NCI-H446 (cell line): ENCODE results near the gene KCMF1.
A peak's percentile ranks its signal among the peaks of the same experiment; 100 is the strongest.
"Not testable (repeated sequence)": the region's sequence is repeated elsewhere in the genome, so short reads cannot be mapped to it uniquely, and the experiment has no call there.

Experiments used
- DNase-seq, 2 experiments: peaks; one replicate each; lab custom pipeline; 2025; lab: John Stamatoyannopoulos, UW

KCMF1 gene

GRCh38 chr2:84970868-84971509 lies at the start of gene KCMF1:
TSS of gene KCMF1 (plus strand) at chr2:84971161. CDS start at chr2:84971452, 291 bp downstream.
- DNase-seq = peak; percentile 15 to 60

DNA sequence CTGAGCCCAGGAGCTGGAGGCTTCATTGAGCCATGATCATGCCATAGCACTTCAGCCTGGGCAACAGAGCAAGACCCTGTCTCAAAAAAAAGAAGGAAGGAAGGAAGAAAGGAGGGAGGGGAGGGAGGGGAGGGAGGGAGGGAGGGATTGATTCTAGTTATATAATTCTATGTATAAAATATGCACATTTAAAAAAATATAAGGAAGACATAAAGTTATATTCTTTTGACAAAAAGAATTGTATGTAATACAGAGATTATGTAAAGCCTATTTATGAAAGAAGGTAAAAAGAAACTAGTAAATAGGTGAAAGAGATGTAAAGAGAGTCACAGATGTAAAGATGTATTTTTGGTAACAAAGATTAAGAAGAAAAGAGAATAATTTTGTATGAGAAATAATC lies 48.0 kb upstream of the KCMF1 start:
- no peak for DNase-seq

DNA sequence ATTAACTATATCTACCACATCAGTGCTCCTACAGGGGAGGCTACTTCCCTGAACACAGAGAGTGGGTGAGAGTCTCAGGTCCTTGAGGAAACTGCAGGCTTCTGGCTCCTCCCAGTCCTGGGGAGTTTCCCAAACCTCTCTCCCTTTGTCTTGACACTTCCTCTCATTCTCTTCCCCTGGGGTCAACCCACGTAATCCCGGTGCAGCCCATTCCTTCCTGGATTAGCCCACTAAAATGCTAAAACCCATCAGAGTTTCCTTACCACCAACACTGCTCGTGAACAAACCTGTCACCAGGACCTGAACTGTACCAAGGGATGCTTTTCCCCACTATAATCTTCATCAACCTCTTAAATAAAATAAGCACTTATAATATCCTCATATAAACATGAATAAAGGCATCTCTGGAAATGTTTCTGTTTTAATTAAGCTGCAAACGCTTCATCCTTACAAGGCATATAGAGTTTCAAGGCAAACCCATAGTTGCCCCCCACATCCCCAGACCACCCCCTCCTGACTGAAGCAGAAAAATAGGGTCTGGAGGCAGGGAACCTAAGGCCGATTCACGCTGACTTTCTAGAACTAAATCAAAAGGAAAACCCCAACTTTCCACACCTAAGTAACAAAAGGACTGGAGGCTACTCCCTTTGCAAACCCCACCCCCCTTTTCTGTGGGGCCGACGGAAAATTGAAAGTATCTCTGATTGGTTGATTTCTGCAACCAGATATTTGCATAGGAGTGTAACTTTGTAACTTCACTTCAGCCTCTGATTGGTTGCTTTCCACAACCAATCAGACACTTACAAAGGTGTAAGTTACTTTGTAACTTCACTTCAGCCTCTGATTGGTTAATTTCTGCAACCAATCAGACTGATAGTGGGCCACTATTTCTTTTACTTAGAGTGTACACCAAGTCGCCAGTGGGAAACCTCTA lies 46.5 kb upstream of the KCMF1 start:
- DNase-seq = no peak

DNA sequence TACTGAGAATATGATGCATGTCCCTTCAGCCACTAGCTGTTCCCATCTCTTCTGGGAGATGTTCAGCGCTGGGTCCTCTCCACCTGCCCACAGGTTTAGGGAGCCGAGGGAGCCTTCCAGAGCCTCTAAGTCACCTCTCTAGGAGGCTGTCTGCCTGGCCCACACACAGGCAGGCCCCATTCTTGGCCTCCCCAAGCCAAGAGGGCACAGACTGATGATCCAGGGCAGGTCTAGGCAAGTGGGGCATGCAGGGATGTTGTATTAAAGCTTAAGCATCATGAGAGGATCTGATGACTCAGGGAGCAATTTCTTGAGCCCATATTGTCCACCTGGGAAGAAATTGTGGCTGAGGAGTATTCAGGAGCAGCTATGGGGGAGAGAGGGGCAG lies 45.6 kb upstream of the KCMF1 start:
- DNase-seq = no peak

DNA sequence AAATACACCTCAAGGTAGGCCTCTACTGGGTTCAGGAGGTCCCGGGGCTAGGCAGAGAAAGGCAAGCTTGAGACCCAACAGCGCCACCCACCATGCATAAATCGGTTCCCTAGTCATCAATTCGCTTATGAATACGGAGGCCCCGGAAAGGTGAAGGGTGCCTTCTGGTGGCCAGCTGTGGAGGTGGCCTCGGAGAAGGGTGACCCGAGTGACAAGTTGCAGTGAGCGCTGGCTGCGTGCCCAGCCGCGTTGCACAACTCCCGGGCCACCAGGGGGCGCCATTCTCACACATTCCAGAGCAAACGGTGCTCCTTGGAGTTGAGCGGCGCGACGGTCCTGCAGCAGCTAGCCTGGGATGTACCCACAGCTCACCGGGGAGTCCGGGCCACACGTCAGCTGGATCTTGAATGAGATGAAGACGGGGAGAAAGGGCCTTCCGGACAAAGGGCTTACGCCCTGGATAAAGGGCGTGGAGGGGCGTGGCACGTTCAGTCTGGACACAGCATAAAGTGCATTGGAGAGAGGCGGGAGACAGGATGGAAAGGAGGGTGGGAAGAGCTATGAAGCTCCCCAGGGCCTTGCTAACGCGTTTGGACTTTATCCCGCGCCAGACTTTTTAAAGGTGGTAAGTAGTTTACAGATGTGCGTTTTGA lies 45.1 kb upstream of the KCMF1 start:
- DNase-seq = peak; percentile 39 to 86

DNA sequence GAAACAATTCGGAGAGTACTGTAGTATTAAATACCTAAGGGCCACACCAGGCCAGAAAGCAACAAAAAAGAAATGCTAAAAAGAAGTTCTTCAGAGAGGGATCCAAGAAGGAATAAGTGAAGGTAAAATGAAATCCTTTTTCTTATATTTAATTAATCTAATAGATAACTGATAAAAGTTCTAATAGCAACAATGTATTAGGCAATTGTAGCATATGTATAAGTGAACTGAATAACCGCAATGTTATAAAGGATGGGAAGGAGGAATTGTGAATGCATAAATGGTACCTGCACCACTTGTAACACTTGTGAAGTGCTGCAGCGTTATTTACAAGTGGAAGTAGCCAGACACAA lies 43.7 kb upstream of the KCMF1 start:
- DNase-seq = no peak

DNA sequence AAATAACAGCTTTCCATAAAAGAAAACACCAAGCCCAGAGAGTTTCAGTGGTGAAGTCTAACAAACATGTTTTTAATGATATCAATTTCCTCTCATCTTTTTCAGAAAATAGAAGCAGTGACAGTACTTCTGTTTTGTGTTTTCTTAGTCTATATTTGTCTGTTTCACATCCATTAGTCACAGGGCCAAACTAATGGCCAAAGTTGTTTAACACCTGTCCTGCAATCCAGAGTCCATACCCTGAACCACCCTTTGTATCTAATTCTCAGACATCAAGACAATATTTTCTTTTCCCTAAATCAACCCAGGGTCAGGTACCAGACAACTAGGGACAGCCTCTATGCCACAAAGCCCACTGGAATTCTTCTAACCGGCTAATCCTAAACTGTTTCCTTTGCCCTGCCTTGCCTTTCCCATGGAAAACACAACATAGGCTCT lies 39.6 kb upstream of the KCMF1 start:
- no peak for DNase-seq

DNA sequence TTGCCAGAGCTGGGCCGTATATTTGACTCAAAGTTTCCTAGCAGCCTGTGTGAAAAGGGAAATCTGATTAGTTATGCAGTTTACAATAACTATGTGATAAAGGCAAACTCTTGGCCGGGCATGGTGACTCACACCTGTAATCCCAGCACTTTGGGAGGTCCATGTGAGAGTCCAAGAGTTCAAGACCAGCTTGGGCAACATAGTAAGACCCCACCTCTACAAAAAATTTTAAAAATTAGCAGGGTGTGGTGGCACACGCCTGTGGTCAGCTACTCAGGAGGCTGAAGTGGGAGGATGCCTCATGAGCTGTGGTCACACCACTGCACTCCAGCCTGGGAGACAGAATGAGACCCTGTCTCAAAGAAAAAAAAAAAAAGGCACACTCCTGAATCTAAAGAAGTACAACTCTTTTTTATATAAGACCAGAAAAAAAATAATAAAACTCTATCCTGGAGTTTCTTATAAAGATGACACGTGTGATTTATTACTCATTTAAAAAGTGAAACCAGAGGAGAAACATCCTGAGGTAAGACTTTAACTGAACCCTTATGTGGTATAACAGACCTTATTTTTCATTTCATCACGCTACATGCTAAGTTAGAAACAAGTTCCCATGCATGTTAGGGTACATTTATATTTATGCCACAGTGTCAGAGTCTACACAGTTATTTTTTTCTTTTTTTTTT lies 32.6 kb upstream of the KCMF1 start:
- no peak for DNase-seq

DNA sequence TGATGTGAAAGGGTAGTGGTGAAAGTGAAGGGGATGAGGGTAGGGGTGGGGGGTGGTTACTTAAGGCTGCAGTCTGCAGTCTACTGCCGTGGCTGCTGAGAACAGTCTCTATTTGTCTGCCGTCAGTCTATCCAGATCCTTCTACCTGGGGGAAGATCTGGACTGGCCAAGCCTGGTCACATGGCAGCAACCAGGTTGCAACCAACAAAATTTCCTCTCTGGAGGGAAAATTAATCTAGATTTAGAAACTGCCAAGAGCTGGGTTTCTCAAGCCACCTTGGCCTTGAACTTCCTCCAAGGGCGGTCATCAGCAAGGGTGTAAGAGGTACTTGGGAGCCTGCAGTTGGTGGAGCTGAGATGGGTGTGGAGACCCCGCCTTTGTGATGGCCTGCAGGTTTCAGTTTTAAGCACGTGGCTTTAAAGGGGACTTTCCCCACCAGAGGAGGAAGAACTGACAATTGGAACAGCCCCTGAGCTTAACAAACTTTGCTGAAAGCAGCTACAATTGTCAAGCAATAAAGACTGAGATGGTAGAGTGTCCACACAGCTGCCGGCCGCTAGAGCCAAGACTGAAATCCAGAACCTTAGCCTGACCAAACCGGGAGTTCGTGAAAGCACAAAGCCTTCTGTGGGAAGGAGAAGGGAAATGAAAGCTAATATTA lies 31.4 kb upstream of the KCMF1 start:
- DNase-seq = no peak

- no peak for DNase-seq
These were observed 30.9 kb upstream of the KCMF1 start for GRCh38 chr2:84940088-84940470.

DNA sequence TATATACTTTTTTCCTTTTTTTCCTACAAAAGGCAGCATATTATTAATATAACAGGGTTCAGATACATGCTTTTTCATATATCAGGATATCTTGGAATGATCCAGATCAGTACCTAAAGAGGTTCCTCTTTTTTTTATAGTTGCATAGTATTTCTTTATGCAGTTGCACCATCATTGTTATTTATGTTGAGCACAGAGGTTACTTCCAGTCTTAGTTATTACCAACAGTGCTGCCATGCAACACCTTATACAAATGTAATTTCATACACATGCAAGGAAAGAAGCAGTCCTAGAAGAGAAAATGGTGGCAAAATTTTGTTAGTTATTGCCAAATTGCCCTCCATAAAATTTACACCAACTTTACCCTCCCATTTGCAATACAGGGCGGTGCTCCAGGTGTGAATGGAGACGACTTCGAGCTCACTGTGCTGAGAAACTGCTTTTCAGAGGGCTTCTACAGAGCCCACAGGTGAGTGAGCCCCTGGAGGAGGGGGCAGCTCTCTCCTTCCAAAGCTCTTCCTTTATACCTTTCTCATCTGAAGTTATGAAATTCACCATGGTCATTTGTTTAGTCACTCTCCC lies 30.0 kb upstream of the KCMF1 start:
- DNase-seq = no peak

- no peak for DNase-seq
These were observed 28.8 kb upstream of the KCMF1 start for GRCh38 chr2:84942166-84942565.

- DNase-seq = no peak
These were observed 28.0 kb upstream of the KCMF1 start for GRCh38 chr2:84942964-84943421.

GRCh38 chr2:84944295-84944909 lies 26.6 kb upstream of the KCMF1 start:
- no peak for DNase-seq

- DNase-seq = not testable (repeated sequence)
These were observed 25.1 kb upstream of the KCMF1 start for GRCh38 chr2:84945838-84946203.

DNA sequence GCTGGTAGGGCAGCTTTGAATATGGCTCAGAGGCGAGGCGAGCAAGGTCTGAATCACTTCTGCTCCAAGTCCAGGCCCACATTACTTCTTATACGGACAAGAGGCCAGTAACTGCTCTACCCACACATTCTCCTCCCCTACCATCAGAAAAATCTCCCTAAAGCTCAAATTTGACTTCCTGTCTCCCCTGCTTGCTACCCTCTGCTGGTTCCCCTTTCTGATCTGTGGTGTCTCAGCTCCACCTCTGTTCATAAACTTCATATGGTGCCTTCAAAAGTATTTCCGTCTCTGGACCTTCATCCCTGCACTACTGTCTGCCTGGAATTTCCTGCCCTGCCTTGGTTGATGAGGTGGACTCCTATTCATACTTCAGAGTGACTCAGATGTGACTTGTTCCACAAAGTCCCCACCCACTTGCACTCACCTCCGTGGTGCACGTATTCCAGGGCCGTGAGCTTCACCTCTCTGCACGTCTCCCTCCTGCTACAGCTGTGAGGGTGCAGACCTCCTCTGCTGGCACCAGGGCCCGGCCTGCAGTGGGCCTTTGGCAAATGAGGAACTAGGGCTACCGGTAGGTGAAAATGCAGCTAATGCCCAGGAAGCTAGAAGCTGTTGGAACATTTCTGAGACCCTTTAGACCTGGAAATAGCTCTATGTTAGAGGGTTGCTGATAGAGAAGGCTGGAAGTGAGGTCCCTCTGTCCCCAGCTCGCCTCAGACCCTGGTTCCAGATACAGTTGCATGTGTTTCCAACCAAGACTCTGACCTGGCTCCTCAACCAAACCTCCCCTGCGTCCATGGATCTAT lies 24.6 kb upstream of the KCMF1 start:
- DNase-seq = no peak

DNA sequence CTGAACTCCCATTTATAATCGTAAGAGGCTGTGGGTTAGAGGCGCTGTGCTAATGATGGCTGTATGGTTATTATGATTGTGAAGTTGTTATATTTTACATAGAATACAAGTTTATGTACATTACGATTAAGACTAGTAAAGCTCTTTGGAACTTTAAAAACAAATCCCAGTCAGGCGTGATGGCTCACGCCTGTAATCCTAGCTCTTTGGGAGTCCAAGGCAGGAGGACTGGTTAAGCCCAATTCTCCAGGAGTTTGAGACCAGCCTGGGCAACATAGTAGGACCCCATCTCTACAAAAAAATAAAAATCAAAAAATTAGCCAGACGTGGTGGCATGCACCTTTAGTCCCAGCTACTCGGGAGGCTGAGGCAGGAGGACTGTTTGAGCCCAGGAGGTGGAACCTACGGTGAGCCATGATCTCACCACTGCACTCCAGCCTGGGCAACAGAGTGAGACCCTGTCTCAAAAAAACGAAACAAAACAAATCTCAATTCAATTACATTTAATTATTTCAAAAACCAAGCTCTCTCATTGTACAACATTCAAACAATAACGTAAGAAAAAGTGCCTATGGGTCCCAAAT lies 23.9 kb upstream of the KCMF1 start:
- no peak for DNase-seq

GRCh38 chr2:84953535-84953934 lies 17.4 kb upstream of the KCMF1 start:
- no peak for DNase-seq

GRCh38 chr2:84954329-84954728 lies 16.6 kb upstream of the KCMF1 start:
- DNase-seq = no peak
